ENCODE results near the gene CPNE9. TPM values are rescaled to one million over a fixed set of nuclear protein-coding genes. Genes with fewer than 3 reads are reported as not detected.

Gene CPNE9
- polyA plus RNA-seq, 2 of the 4 experiments (the other 2 are of a cell fraction) = 0.03 TPM; not detected in 1

DNA sequence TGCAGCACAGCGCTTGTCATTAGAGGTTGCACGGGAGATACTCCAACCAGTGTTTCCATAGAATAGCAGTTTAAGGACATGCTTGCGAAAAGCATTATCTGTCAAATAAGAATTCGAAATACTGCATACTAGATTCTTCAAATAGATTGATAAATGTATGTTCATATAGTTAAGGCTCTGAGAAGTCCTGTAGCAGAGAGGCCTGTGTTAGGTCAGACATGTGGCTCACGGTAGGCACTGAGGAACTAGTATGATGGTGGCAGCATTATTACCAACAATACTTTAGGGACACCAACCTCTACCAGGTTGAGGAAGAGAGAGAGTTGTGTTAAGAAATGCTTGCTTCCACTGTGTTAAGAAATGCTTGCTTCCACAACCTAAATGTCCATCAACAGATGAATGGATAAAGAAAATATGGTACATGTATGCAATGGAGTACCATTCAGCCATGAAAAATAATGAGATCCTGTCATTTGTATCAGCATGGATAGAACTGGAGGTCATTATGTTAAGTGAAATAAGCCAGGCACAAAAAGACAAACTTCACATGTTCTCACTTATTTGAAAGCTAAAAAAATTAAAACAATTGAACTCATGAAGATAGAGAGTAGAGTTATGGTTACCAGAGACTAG, 39.4 kb upstream of the CPNE9 start:
- Histone ChIP-seq H3K9me3 (no peaks in the 10 kb centered on the region), H3K27ac (no peak overlapping the region), H3K4me1 (no peaks in the 10 kb centered on the region), H3K4me3 (no peak overlapping the region), H3K4me2 (no peak overlapping the region)
- no peak for DNase-seq (ENCODE audit: low read depth in 1 of 2, low spot score in 1 of 2)
- no peak for FAIRE-seq
- CTCF ChIA-PET = interaction anchor here (1.2 to 1.4 kb wide), 2 partner anchors 9 to 161 kb away, joined by 4 to 5 read pairs; no protein-coding TSS in a partner anchor
- POLR2A ChIA-PET = no interaction called here
- no peak for ATAC-seq
- WGBS (ENCODE audit: missing lambda C conversion rate) = 98% methylated on average over 5 of the region's 5 CpGs
- TF ChIP-seq CBX2 (IDR thresholded peaks at IDR 0.05; ENCODE audit: borderline replicate concordance, low read depth) (no peak), ZSCAN20 (CRISPR knock-in tag; IDR thresholded peaks at IDR 0.05) (no peak)

GRCh38 chr3:9666704-9667445, 36.8 kb upstream of the CPNE9 start:
- FAIRE-seq = no peak
- POLR2A ChIA-PET = no interaction called here
- 78% methylated on average over 7 of the region's 7 CpGs for WGBS (ENCODE audit: missing lambda C conversion rate)
- H3K27ac ChIP-seq = no peak overlapping the region
- H3K4me3 ChIP-seq = no peak overlapping the region
- no peak for DNase-seq (ENCODE audit: low read depth in 1 of 2, low spot score in 1 of 2)
- no peak overlapping the region for H3K4me2 ChIP-seq
- CTCF ChIA-PET = interaction anchor here (1.2 to 1.9 kb wide), 2 partner anchors 10 to 14 kb away, joined by 3 to 4 read pairs; no protein-coding TSS in a partner anchor
- no peaks in the 10 kb centered on the region for H3K4me1 ChIP-seq
- ATAC-seq = no peak
- TF ChIP-seq PHF8 (IDR thresholded peaks at IDR 0.05; ENCODE audit: borderline replicate concordance, low read depth) (no peak), NFE2L2 (conservative IDR thresholded peaks at IDR 0.05; ENCODE audit: low read length) (no peak), MYC (IDR thresholded peaks at IDR 0.05; ENCODE audit: borderline replicate concordance, low read length) (no peak)
- TF ChIP-seq, protein P1, sequence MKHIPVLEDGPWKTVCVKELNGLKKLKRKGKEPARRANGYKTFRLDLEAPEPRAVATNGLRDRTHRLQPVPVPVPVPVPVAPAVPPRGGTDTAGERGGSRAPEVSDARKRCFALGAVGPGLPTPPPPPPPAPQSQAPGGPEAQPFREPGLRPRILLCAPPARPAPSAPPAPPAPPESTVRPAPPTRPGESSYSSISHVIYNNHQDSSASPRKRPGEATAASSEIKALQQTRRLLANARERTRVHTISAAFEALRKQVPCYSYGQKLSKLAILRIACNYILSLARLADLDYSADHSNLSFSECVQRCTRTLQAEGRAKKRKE (CRISPR knock-in tag; IDR thresholded peaks at IDR 0.05; ENCODE audit: low read depth) = no peak
- no peaks in the 10 kb centered on the region for H3K9me3 ChIP-seq

DNA sequence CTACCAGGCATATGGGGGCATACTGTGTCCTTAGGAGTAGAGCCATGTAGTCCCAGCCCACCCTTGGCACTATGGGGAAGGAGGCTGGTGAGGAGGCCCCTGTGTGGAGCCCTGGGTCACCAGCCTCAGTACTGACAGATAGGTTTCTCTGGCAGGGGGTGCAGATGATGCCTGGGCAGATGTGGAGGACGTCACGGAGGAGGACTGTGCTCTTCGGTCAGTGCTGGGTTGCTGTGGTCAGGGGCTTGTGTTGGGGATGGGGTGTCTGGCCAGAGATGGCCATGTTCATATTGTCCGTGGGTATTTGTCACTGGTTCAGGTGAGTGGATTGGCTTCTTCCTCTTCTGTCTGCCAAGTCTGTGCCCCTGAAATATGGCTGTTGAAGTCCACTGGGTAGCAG, 34.4 kb upstream of the CPNE9 start:
- no peak overlapping the region for H3K27ac ChIP-seq
- TF ChIP-seq TFCP2L1 (CRISPR knock-in tag; IDR thresholded peaks at IDR 0.05) (no peak), EP300 (IDR thresholded peaks at IDR 0.05) (no peak), RAD21 (conservative IDR thresholded peaks at IDR 0.05 in 1 of 2, IDR thresholded peaks at IDR 0.05 in 1 of 2) (no peak), NR3C1 (IDR thresholded peaks at IDR 0.05) (no peak), MAZ (IDR thresholded peaks at IDR 0.05; ENCODE audit: borderline replicate concordance, low read depth, low read length) (no peak), JUN (IDR thresholded peaks at IDR 0.05) (no peak), KDM5A (IDR thresholded peaks at IDR 0.05) (no peak), HDAC2 (IDR thresholded peaks at IDR 0.05) (no peak), HEYL (CRISPR knock-in tag; IDR thresholded peaks at IDR 0.05) (no peak), HOXB5 (CRISPR knock-in tag; IDR thresholded peaks at IDR 0.05) (no peak), CBX2 (IDR thresholded peaks at IDR 0.05; ENCODE audit: borderline replicate concordance, low read depth) (no peak)
- TF ChIP-seq, protein P2, sequence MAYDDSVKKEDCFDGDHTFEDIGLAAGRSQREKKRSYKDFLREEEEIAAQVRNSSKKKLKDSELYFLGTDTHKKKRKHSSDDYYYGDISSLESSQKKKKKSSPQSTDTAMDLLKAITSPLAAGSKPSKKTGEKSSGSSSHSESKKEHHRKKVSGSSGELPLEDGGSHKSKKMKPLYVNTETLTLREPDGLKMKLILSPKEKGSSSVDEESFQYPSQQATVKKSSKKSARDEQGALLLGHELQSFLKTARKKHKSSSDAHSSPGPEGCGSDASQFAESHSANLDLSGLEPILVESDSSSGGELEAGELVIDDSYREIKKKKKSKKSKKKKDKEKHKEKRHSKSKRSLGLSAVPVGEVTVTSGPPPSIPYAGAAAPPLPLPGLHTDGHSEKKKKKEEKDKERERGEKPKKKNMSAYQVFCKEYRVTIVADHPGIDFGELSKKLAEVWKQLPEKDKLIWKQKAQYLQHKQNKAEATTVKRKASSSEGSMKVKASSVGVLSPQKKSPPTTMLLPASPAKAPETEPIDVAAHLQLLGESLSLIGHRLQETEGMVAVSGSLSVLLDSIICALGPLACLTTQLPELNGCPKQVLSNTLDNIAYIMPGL (CRISPR knock-in tag; IDR thresholded peaks at IDR 0.05; ENCODE audit: borderline replicate concordance) = no peak
- TF ChIP-seq, protein P1 (CRISPR knock-in tag; IDR thresholded peaks at IDR 0.05; ENCODE audit: low read depth) = no peak
- DNase-seq (ENCODE audit: low read depth in 1 of 2, low spot score in 1 of 2) = no peak
- 90% methylated on average over 4 of the region's 4 CpGs for WGBS (ENCODE audit: missing lambda C conversion rate)
- no peak for ATAC-seq
- no peak overlapping the region for H3K4me3 ChIP-seq
- H3K9me3 ChIP-seq = no peaks in the 10 kb centered on the region
- ChIA-PET CTCF (interaction anchor here (0.7 kb wide), 1 partner anchor 177 kb away, joined by 3 read pairs; no protein-coding TSS in a partner anchor), POLR2A (no interaction called here)
- H3K4me1 ChIP-seq = no peaks in the 10 kb centered on the region
- FAIRE-seq = no peak
- no peak overlapping the region for H3K4me2 ChIP-seq
